HCEC 1CT (cell line): Measurements from ENCODE around the gene SPECC1L.

Source experiments
- DNase-seq: peaks from one replicate; pipeline ENCODE4 v3.0.0-alpha.2; 2017

Gene SPECC1L

DNA sequence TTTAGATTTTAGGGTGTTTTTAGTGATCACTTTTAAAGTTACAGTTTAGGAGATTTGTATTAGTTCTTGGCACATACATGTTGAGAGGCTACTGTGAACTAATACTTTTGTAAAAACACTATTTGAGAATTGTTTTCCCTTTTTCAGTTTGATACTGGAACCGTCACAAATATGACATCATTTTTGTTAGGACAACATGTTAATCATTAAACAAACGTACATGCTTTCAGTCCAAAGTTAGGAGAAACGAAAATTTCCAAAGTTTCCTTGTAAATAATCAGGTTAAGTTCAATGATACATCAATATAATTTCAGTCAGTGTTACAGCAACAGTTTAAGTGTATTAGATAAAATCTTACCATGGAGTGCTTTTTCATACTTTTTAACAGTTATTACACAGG, 53.1 kb downstream of the SPECC1L start:
- DNase-seq: no peak

GRCh38 chr22:24324137-24324536, 53.5 kb downstream of the SPECC1L start:
- no peak for DNase-seq

DNA sequence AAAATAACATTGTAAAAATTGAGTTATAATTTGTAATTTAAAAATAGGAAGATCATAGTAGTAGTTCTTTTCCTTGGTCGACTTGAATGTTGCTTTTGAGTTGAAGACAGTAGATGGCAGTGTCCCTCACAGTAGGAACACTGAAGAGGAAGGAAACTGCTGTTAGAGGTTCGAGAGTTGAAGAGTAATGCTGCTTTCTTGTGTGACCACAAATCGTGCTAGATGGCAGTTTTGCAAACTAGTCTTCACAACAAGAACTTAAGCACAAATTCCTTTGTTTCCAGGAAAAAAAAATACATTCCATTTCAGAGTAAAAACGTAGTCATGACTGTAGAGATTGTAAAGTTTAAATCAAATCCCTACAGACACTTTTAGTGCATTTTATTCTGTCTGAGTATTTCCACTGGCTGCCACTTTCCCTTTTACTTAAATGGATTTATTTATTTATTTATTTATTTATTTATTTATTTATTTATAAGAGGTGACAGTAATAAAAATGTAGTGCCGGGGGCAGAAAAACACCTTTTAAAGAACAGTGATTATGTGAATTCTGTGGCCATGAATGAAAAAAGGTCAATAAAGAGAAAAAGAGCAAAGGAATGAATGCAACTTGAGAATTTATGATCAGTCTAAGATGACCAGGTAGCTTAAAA, 54.6 kb downstream of the SPECC1L start:
- DNase-seq: peak; percentile 73

DNA sequence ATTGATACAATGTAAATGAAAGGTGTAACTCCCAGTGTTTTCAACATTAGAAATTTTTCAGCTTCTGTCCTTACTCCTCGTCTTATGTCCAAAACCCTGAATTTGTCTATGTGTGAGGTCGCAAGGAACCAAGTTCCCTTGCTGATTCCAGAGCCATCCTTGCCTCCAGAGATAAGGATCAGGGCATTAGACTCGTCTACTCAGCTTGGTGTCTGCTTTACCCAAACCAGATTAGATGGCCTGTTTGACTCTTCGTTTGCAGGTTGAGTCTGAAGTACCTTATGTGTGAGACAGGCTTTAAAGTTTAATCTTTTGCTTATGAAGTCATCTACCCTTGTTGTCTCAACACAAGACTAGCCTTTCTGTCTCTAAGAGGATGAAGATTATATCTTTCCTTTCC, 55.6 kb downstream of the SPECC1L start:
- no peak for DNase-seq

GRCh38 chr22:24327832-24328231, 57.2 kb downstream of the SPECC1L start:
- DNase-seq: no peak

DNA sequence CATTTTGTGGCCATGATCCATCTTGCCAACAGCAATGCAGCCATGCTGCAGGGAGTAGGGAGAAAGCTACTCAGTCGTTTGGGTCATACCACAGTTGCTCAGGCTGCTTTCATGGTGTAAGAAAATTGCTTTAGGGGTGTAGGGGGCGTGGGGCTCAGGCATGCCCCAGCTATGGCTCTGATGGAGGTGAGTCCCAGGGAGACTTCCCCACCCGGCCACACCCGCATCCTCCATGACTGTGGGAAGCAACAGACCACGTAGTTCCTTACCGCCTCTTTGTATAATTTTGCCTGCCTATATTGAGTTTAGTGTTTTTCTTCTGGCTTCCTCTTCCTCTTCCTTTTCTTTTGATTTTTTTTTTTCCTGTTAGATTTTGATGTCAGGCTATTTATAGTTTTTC, 58.8 kb downstream of the SPECC1L start:
- no peak for DNase-seq

GRCh38 chr22:24330636-24331035, 60.0 kb downstream of the SPECC1L start:
- peak; percentile 7 for DNase-seq

- DNase-seq: peak; percentile 4
These were observed 61.1 kb downstream of the SPECC1L start for GRCh38 chr22:24331468-24332440.

DNA sequence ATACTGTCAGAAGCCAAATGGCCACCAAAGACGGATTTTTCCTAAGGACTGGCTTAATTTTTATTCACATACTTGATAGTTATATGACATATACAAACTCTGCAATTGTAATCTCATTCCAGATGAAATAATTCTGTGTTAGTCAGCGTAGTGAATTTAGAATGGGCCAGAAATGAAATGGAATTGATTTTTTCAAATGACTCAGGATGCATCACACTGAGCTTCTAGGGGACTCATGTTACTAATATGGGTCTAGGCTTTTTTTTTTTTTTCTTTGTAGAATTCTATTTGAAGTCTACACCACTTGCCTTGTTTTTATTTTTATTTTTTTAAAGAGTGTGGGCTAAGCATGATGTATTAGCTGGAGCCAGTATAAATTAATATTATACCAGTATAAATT, 62.7 kb downstream of the SPECC1L start:
- peak; percentile 89 for DNase-seq

DNA sequence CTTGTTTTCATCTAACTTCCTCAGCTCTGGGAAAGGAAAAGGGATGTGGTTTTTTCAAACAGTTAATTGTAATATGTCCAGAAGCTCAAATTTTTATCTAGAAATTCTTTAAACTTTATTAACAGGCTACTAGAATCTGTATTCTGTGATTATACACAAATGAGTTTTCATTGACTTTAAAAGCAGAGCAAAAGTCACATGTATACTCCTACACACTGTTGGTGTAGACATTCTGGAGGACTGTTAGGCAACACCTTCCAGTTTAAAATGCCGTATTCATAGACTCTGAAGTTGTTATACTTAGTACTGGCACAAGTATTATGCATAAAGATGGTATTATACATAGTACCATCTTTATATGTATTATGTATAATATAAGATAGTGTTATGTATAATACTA, 64.9 kb downstream of the SPECC1L start:
- no peak for DNase-seq

- DNase-seq: no peak
These were observed 67.4 kb downstream of the SPECC1L start for GRCh38 chr22:24337894-24338645.

- peak; percentile 6 for DNase-seq
These were observed 68.3 kb downstream of the SPECC1L start for GRCh38 chr22:24338726-24339451.

- DNase-seq: no peak
These were observed 68.8 kb downstream of the SPECC1L start for GRCh38 chr22:24339452-24339747.

- no peak for DNase-seq
These were observed 71.0 kb downstream of the SPECC1L start for GRCh38 chr22:24341627-24342026.

GRCh38 chr22:24350627-24351026, 80.0 kb downstream of the SPECC1L start:
- no peak for DNase-seq

DNA sequence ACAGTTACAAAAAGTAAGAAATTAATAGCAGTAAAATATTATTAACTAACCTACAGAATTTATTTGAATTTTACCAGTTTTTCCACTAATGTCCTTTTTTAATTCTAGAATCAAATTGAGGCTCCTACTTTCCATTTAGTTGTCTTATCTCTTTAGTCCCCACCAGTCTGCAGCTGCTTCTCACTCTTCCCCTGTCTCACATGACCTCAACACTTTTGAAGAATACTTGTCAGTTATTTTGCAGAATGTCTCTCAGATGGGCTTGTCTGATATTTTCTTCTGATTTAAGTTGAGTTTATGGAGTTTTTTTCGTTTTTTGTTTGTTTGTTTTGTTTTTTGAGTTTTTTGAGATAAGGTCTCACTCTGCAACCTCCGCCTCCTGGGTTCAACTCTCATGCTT, 82.5 kb downstream of the SPECC1L start:
- DNase-seq: no peak

DNA sequence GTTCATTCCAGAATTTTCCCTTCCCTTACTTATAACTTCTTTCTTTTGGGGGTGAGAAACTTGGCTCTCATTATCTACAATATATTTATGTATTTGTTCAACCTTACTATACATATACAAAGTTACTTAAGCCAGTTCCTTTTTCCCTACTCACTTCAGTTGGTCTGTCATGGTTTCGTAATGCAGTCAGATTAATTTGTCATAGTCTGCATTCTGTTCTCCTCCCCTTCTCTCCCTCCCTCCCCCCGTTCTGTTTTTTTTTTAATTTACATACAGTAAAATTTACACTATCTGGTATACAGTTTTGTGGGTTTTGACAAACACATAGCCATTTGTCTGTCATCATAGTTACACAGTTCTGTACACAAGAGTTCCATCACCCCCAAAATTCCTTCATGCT, 84.9 kb downstream of the SPECC1L start:
- DNase-seq: peak; percentile 11

DNA sequence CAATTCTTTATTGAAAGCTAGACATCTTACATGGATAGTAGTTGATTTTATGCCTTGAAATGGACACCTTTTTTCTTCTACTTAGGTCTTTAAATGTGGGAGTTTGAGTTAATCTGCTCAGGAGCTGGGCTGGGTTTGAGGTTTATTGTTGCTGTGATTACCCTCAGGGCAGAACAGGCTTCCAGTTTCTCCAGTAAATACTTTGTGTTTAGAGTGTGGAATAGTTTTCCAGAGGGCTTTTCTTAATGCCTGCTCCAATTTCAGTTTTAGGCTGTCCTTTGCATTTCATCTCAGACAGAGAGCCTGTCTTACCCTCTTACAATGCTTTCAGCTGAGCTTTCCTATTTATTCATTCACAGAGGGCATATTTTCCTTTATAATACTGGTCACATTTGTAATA, 86.9 kb downstream of the SPECC1L start:
- DNase-seq: no peak

- no peak for DNase-seq
These were observed 87.6 kb downstream of the SPECC1L start for GRCh38 chr22:24358105-24358836.

DNA sequence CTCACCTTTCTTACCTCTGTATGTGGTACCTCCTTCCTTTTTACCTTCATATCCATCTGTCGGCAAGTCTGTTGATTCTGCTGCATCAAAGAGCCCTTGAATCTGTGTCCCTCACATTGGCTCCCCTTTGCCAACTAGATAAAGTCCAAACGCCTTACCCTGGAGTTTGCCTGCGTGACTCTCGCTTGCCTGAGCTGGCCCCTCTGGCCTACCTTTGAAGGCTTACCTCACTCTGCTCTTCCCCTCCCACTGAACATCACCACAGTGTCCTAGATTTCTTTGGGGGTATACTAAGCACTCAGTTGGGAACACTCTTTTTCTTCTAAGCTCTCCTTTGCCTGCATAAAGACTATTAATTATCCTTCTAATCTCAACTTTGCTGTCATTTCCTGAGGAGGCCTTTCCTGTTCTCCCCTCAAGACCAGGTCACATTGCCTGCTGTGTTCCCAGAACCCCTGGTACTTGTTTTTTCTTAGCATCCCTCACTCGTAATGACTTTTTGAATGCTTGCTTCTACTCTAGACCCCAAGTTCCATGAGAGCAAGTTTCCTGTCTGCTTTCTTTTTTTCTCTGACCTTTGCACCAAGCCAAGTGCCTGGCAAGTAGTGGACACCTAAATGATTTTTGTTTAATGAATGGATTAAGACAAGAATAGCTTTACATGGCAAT, 89.0 kb downstream of the SPECC1L start:
- DNase-seq: no peak

DNA sequence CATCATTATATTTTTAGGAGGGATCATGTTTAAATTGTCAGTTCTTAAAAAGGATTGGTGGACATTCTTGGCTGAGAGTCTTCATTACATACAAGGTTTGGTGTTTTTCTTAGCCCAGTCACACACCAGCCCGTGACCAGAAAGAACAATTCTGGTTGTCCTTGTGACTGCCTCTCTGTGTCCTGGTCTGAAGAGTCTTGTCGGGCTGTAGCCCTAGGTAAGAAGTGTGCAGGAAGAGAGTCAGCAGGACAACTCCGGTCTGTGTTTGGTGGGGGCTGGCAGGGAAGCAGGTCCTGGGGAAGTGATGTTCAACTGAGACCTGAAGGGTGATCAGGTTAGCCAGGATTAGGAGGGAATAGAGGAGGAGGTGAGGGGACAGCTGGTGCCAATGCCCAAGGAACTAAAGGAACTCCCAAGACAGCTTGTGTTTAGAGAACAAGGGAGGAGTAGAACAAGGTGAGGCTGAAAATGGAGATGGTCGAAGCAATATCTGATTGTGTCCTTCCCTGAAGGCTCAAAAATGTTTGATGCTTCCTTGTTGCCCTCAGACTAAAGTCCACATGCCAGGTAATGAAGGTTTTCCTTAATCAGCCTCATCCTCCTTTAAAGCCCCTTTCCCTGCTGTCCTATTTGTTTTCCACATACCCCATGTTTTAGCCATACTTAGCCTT, 91.5 kb downstream of the SPECC1L start:
- no peak for DNase-seq
